Measurements from ENCODE around the gene RCCD1. TPM values are rescaled to one million over a fixed set of nuclear protein-coding genes. Genes with fewer than 3 reads are reported as not detected.

The RCCD1 gene
- total RNA-seq, 1 experiment from 2014 or later: 38.5 TPM

DNA sequence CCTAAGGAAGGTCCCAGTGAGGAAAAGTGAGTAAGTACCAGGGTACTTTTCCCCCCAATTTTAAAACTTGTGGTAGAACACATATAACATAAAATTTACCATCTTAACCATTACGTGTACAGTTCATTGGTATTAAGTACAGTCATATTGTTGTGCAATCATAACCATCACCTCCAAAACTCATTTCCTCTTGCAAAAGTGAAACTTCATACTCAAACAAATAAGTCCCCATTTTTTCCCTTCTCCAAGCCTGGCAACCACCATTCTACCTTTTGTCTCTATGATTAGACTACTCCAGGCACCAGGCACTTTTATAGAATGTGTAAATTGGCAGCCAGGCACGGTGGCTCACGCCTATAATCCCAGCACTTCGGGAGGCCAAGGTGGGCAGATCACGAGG, 27.5 kb downstream of the RCCD1 start:
- no peak overlapping the region for H3K4me2 ChIP-seq (ENCODE audit: low read length)
- CTCF ChIA-PET: no interaction called here
- no peak overlapping the region for H3K9ac ChIP-seq (ENCODE audit: low read length)
- RAD21 ChIA-PET (ENCODE audit: low non-redundant PET in 1 of 2, low total read pairs in 2 of 2, uncharacterized antibody in 2 of 2, unreplicated experiment in 2 of 2): no interaction called here
- no peaks in the 10 kb centered on the region for H4K20me1 ChIP-seq (ENCODE audit: insufficient read depth)
- H3K79me2 ChIP-seq (ENCODE audit: insufficient read depth, low read length): peaks cover 76% of the 10 kb centered on the region
- no peak overlapping the region for H3K27ac ChIP-seq (ENCODE audit: low read depth, low read length)
- H3K9me3 ChIP-seq (ENCODE audit: control insufficient read depth in 1 of 2, insufficient read depth in 1 of 2, low read depth in 1 of 2, low read length in 2 of 2): no peaks in the 10 kb centered on the region
- no peaks in the 10 kb centered on the region for H3K4me1 ChIP-seq (ENCODE audit: control insufficient read depth in 1 of 2, insufficient read depth in 2 of 2, low read length in 2 of 2)
- no peak overlapping the region for H2AFZ ChIP-seq (ENCODE audit: low read depth, low read length, poor library complexity, severe bottlenecking)
- intact Hi-C loops (cut with micrococcal nuclease): no loop called here
- H3K9me2 ChIP-seq (ENCODE audit: insufficient read depth): no peaks in the 10 kb centered on the region
- DNase-seq (ENCODE audit: low read depth, low spot score) (no peak), ATAC-seq (no peak)
- TF ChIP-seq, protein P1, sequence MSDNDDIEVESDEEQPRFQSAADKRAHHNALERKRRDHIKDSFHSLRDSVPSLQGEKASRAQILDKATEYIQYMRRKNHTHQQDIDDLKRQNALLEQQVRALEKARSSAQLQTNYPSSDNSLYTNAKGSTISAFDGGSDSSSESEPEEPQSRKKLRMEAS (IDR thresholded peaks at IDR 0.05): no peak
- no peak for TF ChIP-seq YY1 (IDR thresholded peaks at IDR 0.05; ENCODE audit: extremely low read depth, insufficient replicate concordance, low read depth, low read length)
- TF ChIP-seq SP1 (IDR thresholded peaks at IDR 0.05; ENCODE audit: low read depth): no peak
- TF ChIP-seq, protein P2, sequence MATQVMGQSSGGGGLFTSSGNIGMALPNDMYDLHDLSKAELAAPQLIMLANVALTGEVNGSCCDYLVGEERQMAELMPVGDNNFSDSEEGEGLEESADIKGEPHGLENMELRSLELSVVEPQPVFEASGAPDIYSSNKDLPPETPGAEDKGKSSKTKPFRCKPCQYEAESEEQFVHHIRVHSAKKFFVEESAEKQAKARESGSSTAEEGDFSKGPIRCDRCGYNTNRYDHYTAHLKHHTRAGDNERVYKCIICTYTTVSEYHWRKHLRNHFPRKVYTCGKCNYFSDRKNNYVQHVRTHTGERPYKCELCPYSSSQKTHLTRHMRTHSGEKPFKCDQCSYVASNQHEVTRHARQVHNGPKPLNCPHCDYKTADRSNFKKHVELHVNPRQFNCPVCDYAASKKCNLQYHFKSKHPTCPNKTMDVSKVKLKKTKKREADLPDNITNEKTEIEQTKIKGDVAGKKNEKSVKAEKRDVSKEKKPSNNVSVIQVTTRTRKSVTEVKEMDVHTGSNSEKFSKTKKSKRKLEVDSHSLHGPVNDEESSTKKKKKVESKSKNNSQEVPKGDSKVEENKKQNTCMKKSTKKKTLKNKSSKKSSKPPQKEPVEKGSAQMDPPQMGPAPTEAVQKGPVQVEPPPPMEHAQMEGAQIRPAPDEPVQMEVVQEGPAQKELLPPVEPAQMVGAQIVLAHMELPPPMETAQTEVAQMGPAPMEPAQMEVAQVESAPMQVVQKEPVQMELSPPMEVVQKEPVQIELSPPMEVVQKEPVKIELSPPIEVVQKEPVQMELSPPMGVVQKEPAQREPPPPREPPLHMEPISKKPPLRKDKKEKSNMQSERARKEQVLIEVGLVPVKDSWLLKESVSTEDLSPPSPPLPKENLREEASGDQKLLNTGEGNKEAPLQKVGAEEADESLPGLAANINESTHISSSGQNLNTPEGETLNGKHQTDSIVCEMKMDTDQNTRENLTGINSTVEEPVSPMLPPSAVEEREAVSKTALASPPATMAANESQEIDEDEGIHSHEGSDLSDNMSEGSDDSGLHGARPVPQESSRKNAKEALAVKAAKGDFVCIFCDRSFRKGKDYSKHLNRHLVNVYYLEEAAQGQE (IDR thresholded peaks at IDR 0.05; ENCODE audit: low read depth): no peak
- TF ChIP-seq FOSL1 (IDR thresholded peaks at IDR 0.05; ENCODE audit: low read depth): no peak
- TF ChIP-seq, protein P3, sequence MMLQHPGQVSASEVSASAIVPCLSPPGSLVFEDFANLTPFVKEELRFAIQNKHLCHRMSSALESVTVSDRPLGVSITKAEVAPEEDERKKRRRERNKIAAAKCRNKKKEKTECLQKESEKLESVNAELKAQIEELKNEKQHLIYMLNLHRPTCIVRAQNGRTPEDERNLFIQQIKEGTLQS (IDR thresholded peaks at IDR 0.05): no peak
- no peak for TF ChIP-seq RAD21 (IDR thresholded peaks at IDR 0.05; ENCODE audit: low read depth)
- TF ChIP-seq CBX3 (IDR thresholded peaks at IDR 0.05; ENCODE audit: low read depth): no peak
- no peak for TF ChIP-seq JUND (IDR thresholded peaks at IDR 0.05)
- TF ChIP-seq EGR1 (IDR thresholded peaks at IDR 0.05; ENCODE audit: low read depth): no peak
- TF ChIP-seq POLR2AphosphoS5 (IDR thresholded peaks at IDR 0.05; ENCODE audit: low read depth, low read length): no peak
- no peak for TF ChIP-seq CEBPB (IDR thresholded peaks at IDR 0.05; ENCODE audit: low read depth)
- POLR2A ChIA-PET: no interaction called here
- no TSS peak for BruUV-seq (replicated peaks)
- H3K36me3 ChIP-seq (ENCODE audit: control insufficient read depth in 1 of 2, insufficient read depth in 2 of 2, low read length in 2 of 2): peaks cover 47 to 70% of the 10 kb centered on the region in 2 experiments
- H3K4me3 ChIP-seq (replicated peaks in 1 of 2; ENCODE audit: low read depth in 1 of 2, low read length in 2 of 2): no peak overlapping the region
- no peaks in the 10 kb centered on the region for H3K27me3 ChIP-seq (ENCODE audit: insufficient read depth, low read length)
